K562 (cell line): ENCODE results near the gene POMP. TPM values are rescaled to one million over a fixed set of nuclear protein-coding genes. Genes with fewer than 3 reads are reported as not detected.

Experiments used
- E2F1 ChIP-seq: sonication (generic); formaldehyde crosslinking; IDR thresholded peaks from 2 replicates; pipeline ENCODE4 v1.8.1; 2023; ENCODE audit warnings: mild to moderate bottlenecking, missing genetic modification reagents, moderate library complexity
- E2F6 ChIP-seq, 2 experiments: IDR thresholded peaks; 2 replicates each; pipeline ENCODE4 v1.6.1; 2011; ENCODE audit warnings: borderline replicate concordance in 1 of 2, control low read depth in 1 of 2, low read depth in 1 of 2, low read length in 1 of 2, mild to moderate bottlenecking in 1 of 2, mixed read lengths in 1 of 2, moderate library complexity in 1 of 2; ENCODE audit not compliant: insufficient read depth in 1 of 2, insufficient read length in 1 of 2, poor library complexity in 1 of 2, severe bottlenecking in 1 of 2; ENCODE audit errors: extremely low read depth in 1 of 2
- EP300 ChIP-seq: IDR thresholded peaks from 2 replicates; pipeline ENCODE4 v1.6.1; 2012; ENCODE audit warnings: low read length, improper control_type of control experiment
- EP400 ChIP-seq: fragments of 450-650 bp; IDR thresholded peaks from 2 replicates; pipeline ENCODE4 v1.6.1; 2017; ENCODE audit warnings: antibody characterized with exemption, mild to moderate bottlenecking, moderate library complexity
- ETV6 ChIP-seq, 3 experiments: fragments of 150-350 bp in 1 of 3; sonication (generic) in 1 of 3; formaldehyde crosslinking in 1 of 3; IDR thresholded peaks; 2 replicates each; pipeline versions ENCODE4 v1.6.1 to v1.8.0; 2014 to 2022; ENCODE audit warnings: borderline replicate concordance in 2 of 3, low read depth in 2 of 3, antibody characterized with exemption in 1 of 3, low read length in 1 of 3, mild to moderate bottlenecking in 1 of 3, missing genetic modification reagents in 1 of 3
- FOXK2 ChIP-seq, 2 experiments: fragments of 450-650 bp; IDR thresholded peaks in 1 of 2; conservative IDR thresholded peaks in 1 of 2; 2 replicates each; pipeline ENCODE4 v1.6.1; 2016; ENCODE audit warnings: low read depth in 2 of 2, mild to moderate bottlenecking in 1 of 2
- GABPB1 ChIP-seq: sonication (generic); formaldehyde crosslinking; IDR thresholded peaks from 2 replicates; pipeline ENCODE4 v1.8.0; 2022; ENCODE audit warnings: mild to moderate bottlenecking, missing genetic modification reagents
- GTF2F1 ChIP-seq: IDR thresholded peaks from 2 replicates; pipeline ENCODE4 v1.6.1; 2011; ENCODE audit warnings: low read depth, low read length, improper control_type of control experiment
- HCFC1 ChIP-seq: IDR thresholded peaks from 2 replicates; pipeline ENCODE4 v1.6.1; 2012; ENCODE audit warnings: low read depth, low read length, improper control_type of control experiment
- HNRNPL ChIP-seq: fragments of 200-400 bp; formaldehyde crosslinking; IDR thresholded peaks from 2 replicates; pipeline ENCODE4 v1.6.1; 2017; ENCODE audit warnings: low read depth, mild to moderate bottlenecking, low read length
- MAFG ChIP-seq: fragments of 450-650 bp; conservative IDR thresholded peaks from 2 replicates; pipeline ENCODE4 v1.6.1; 2016; ENCODE audit warnings: missing genetic modification characterization, missing compliant biosample characterization
- MAZ ChIP-seq, 2 experiments: fragments of 450-650 bp in 1 of 2; sonication (generic) in 1 of 2; formaldehyde crosslinking; IDR thresholded peaks in 1 of 2; conservative IDR thresholded peaks in 1 of 2; 2 replicates each; pipeline versions ENCODE4 v1.4.0 to v1.5.0; 2020; ENCODE audit warnings: mild to moderate bottlenecking in 1 of 2, missing genetic modification reagents in 1 of 2
- NR2C1 ChIP-seq, 2 experiments: fragments of 450-650 bp; IDR thresholded peaks; 2 replicates each; pipeline ENCODE4 v1.6.1; 2017; ENCODE audit warnings: mild to moderate bottlenecking in 2 of 2, antibody characterized with exemption in 1 of 2, inconsistent platforms in 1 of 2, missing compliant biosample characterization in 1 of 2, missing genetic modification characterization in 1 of 2
- PKNOX1 ChIP-seq: fragments of 450-650 bp; IDR thresholded peaks from 2 replicates; pipeline ENCODE4 v1.6.1; 2016
- RB1 ChIP-seq: fragments of 450-650 bp; IDR thresholded peaks from 2 replicates; pipeline ENCODE4 v1.6.1; 2017; ENCODE audit warnings: low read depth, mild to moderate bottlenecking
- SPI1 ChIP-seq: IDR thresholded peaks from 2 replicates; pipeline ENCODE4 v1.6.1; 2011; ENCODE audit warnings: low read depth, low read length, control low read depth, borderline replicate concordance
- ZBTB7A ChIP-seq: IDR thresholded peaks from 2 replicates; pipeline ENCODE4 v1.6.1; 2011; ENCODE audit warnings: low read depth, mild to moderate bottlenecking, low read length, moderate library complexity, borderline replicate concordance; ENCODE audit not compliant: control insufficient read depth
- ZHX1 ChIP-seq: fragments of 150-350 bp; conservative IDR thresholded peaks from 2 replicates; pipeline ENCODE4 v1.6.1; 2014; ENCODE audit warnings: low read length
- ZNF146 ChIP-seq: IDR thresholded peaks from one replicate; pipeline ENCODE4 v1.6.1; 2018; ENCODE audit warnings: missing compliant biosample characterization; ENCODE audit not compliant: unreplicated experiment
- polyA plus RNA-seq, 8 experiments: library from polyadenylated mRNA; depleted of rRNA in 4 of 8; stranded (reverse) in 5 of 8; unstranded in 3 of 8; fragments of >200 nt; fragmentation: Nextera tagmentation in 2 of 8; fragmentation: Illumina TruSeq in 1 of 8; extraction: Ambion mirVana in 2 of 8; extraction: Trizol in 1 of 8; gene quantifications; 2 replicates each; pipeline versions ENCODE4 v1.2.1 to v1.2.3, GENCODE V29; 2011 to 2014; ENCODE audit warnings: inconsistent platforms in 1 of 8, missing spikeins in 1 of 8
- total RNA-seq, 7 experiments: library from RNA; depleted of rRNA in 6 of 7; stranded (reverse); fragments of >200 nt in 6 of 7; fragmentation: Illumina TruSeq in 2 of 7; extraction: Trizol in 2 of 7; gene quantifications; 2 replicates each; pipeline versions ENCODE4 v1.2.1 to v1.2.3, GENCODE V29; 2011 to 2021; ENCODE audit warnings: low replicate concordance in 1 of 7

Gene POMP
- total and polyA plus RNA-seq, 9 of the 15 experiments (the other 6 are each of a cell fraction or from before 2014, with no cell fraction given): 69.2 to 647 (median 118) TPM

GRCh38 chr13:28658796-28659620 lies at the start of gene POMP (continued):
- TF ChIP-seq MAZ (CRISPR knock-in tag; conservative IDR thresholded peaks at IDR 0.05 in 1 of 2, IDR thresholded peaks at IDR 0.05 in 1 of 2) (peak; percentile 86 to 97), ETV6 (IDR thresholded peaks at IDR 0.05; ENCODE audit: borderline replicate concordance in 1 of 2, low read depth in 2 of 2, low read length in 1 of 2) (peak; percentile 70 to 85; a peak in 2 of 4 replicates), ETV6 (CRISPR knock-in tag; IDR thresholded peaks at IDR 0.05; ENCODE audit: borderline replicate concordance) (no peak), HCFC1 (peak; percentile 70), MAFG (tag) (peak; percentile 72), GABPB1 (CRISPR knock-in tag) (peak; percentile 96), NR2C1 (IDR thresholded peaks at IDR 0.05) (peak; percentile 91), NR2C1 (tag; IDR thresholded peaks at IDR 0.05) (peak; percentile 94), EP300 (0 out of 2 replicates have a peak, but pooled peaks have one; percentile 21), E2F1 (CRISPR knock-in tag) (no peak), HNRNPL (peak; percentile 45; the same call in 1 of the 2 replicates), ZHX1 (no peak), EP400 (peak; percentile 89), ZBTB7A (peak; percentile 70; the same call in 1 of the 2 replicates), RB1 (0 out of 2 replicates have a peak, but pooled peaks have one; percentile 74), E2F6 (IDR thresholded peaks at IDR 0.05; ENCODE audit: borderline replicate concordance in 1 of 2, extremely low read depth in 1 of 2, insufficient read depth in 1 of 2, insufficient read length in 1 of 2, low read depth in 1 of 2, low read length in 1 of 2, poor library complexity in 1 of 2, severe bottlenecking in 1 of 2) (peak in 1 of 2 experiments; percentile 64), PKNOX1 (peak; percentile 70; the same call in 1 of the 2 replicates), SPI1 (peak; percentile 59), ZNF146 (CRISPR knock-in tag) (no peak), FOXK2 (conservative IDR thresholded peaks at IDR 0.05 in 1 of 2, IDR thresholded peaks at IDR 0.05 in 1 of 2; ENCODE audit: low read depth in 2 of 2) (no peak), GTF2F1 (peak; percentile 20; the same call in 1 of the 2 replicates)
